Vagina (tissue), 2 donors: Measurements from ENCODE around the gene SERPINE1.
A peak's percentile ranks its signal among the peaks of the same experiment; 100 is the strongest.

Experiments used
- POLR2A ChIP-seq, 2 donors: fragments of 450-650 bp; IDR thresholded peaks; one replicate each; pipeline ENCODE4 v1.6.1; 2017; ENCODE audit warnings: antibody characterized with exemption in 2 of 2, mild to moderate bottlenecking in 2 of 2, moderate library complexity in 2 of 2
- POLR2AphosphoS5 ChIP-seq, 2 donors: sonication (generic); formaldehyde crosslinking; IDR thresholded peaks; one replicate each; pipeline ENCODE4 v1.9.0; 2017; ENCODE audit warnings: antibody characterized with exemption in 2 of 2, mild to moderate bottlenecking in 2 of 2, low read depth in 1 of 2; ENCODE audit not compliant: insufficient read depth in 1 of 2
- TF ChIP-seq, protein P1 (sequence below), 3 experiments: fragments of 450-650 bp in 2 of 3; fragments of 200-600 bp in 1 of 3; sonication (generic) in 1 of 3; IDR thresholded peaks; one replicate each; pipeline ENCODE4 v1.5.1; 2017 to 2019; ENCODE audit warnings: antibody characterized with exemption in 3 of 3, mild to moderate bottlenecking in 2 of 3, moderate library complexity in 2 of 3

- TF ChIP-seq, protein P1, sequence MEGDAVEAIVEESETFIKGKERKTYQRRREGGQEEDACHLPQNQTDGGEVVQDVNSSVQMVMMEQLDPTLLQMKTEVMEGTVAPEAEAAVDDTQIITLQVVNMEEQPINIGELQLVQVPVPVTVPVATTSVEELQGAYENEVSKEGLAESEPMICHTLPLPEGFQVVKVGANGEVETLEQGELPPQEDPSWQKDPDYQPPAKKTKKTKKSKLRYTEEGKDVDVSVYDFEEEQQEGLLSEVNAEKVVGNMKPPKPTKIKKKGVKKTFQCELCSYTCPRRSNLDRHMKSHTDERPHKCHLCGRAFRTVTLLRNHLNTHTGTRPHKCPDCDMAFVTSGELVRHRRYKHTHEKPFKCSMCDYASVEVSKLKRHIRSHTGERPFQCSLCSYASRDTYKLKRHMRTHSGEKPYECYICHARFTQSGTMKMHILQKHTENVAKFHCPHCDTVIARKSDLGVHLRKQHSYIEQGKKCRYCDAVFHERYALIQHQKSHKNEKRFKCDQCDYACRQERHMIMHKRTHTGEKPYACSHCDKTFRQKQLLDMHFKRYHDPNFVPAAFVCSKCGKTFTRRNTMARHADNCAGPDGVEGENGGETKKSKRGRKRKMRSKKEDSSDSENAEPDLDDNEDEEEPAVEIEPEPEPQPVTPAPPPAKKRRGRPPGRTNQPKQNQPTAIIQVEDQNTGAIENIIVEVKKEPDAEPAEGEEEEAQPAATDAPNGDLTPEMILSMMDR (IDR thresholded peaks at IDR 0.05) = peak; percentile 57 to 87 (median 70)
- TF ChIP-seq POLR2A (IDR thresholded peaks at IDR 0.05) (no peak), POLR2AphosphoS5 (IDR thresholded peaks at IDR 0.05; ENCODE audit: insufficient read depth in 1 of 2, low read depth in 1 of 2) (peak; percentile 64 to 76)
Measured at GRCh38 chr7:101138213-101138870, 11.4 kb downstream of the SERPINE1 start.
